ENCODE data around the gene HIVEP2.

HIVEP2 gene

DNA sequence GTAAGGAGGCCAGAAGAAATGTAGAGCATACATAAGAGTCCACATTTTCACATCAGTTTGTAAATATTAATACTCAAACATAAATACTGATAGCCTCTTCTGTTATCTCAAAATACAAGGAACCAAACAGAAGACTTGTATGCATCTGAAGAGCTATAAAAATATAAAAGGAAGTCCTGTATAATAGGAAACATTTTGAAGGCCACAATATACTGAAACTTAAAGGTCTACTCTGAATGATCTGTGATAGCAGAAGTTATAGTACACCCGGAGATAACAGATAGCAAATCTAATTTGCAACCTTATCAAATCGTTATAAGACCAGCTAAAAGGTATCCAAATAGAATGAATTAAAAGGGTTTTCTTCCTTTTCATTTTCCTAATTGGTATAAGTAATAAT, 111.2 kb downstream of the HIVEP2 start:
- H2BK15ac ChIP-seq (replicated peaks; ENCODE audit: low read depth), result no peak overlapping the region
- H4K5ac ChIP-seq (ENCODE audit: low read length), result no peak overlapping the region
- H3K4me3 ChIP-seq (ENCODE audit: low read length), result no peak overlapping the region
- H3K56ac ChIP-seq (ENCODE audit: low read length), result no peak overlapping the region
- H3K4ac ChIP-seq (ENCODE audit: low read depth, low read length), result no peak overlapping the region
- H2AK5ac ChIP-seq (ENCODE audit: low read length), result no peak overlapping the region
- no peak overlapping the region for H3K18ac ChIP-seq (ENCODE audit: low read length)
- H4K8ac ChIP-seq (ENCODE audit: low read depth, low read length), result no peak overlapping the region
- H3K27ac ChIP-seq (ENCODE audit: low read depth, low read length), result no peak overlapping the region
- no peaks in the 10 kb centered on the region for H3K4me1 ChIP-seq (ENCODE audit: control insufficient read depth, low read depth, low read length)
- no peaks in the 10 kb centered on the region for H3K79me2 ChIP-seq (ENCODE audit: control insufficient read depth, insufficient read depth, low read length)
- no peak overlapping the region for H3K9ac ChIP-seq (ENCODE audit: low read length)
- H3K4me2 ChIP-seq (ENCODE audit: low read length), result no peak overlapping the region
- no peak overlapping the region for H3K23ac ChIP-seq (ENCODE audit: low read length)
- no peaks in the 10 kb centered on the region for H3K79me1 ChIP-seq (ENCODE audit: low read length)
- H2BK5ac ChIP-seq (ENCODE audit: low read length), result no peak overlapping the region
- no peak for DNase-seq
- H3K36me3 ChIP-seq (ENCODE audit: control insufficient read depth, insufficient read depth, low read length), result no peaks in the 10 kb centered on the region
- no peak overlapping the region for H2BK120ac ChIP-seq (ENCODE audit: low read depth, low read length)
- H3K27me3 ChIP-seq (ENCODE audit: insufficient read depth, low read length, poor library complexity), result no peaks in the 10 kb centered on the region
- no CpG with 5 or more reads among the region's 2 CpGs for WGBS (ENCODE audit: extremely low coverage, insufficient coverage, low lambda C conversion rate)

- no peak overlapping the region for H2AK5ac ChIP-seq (ENCODE audit: low read length)
- H3K4me3 ChIP-seq (ENCODE audit: low read length), result no peak overlapping the region
- WGBS (ENCODE audit: extremely low coverage, insufficient coverage, low lambda C conversion rate), result no CpG with 5 or more reads among the region's 1 CpG
- DNase-seq, result no peak
- no peak overlapping the region for H2BK120ac ChIP-seq (ENCODE audit: low read depth, low read length)
- no peak overlapping the region for H3K23ac ChIP-seq (ENCODE audit: low read length)
- H2BK15ac ChIP-seq (replicated peaks; ENCODE audit: low read depth), result no peak overlapping the region
- H3K18ac ChIP-seq (ENCODE audit: low read length), result no peak overlapping the region
- H3K56ac ChIP-seq (ENCODE audit: low read length), result no peak overlapping the region
- H3K4me2 ChIP-seq (ENCODE audit: low read length), result no peak overlapping the region
- H3K27ac ChIP-seq (ENCODE audit: low read depth, low read length), result no peak overlapping the region
- no peak overlapping the region for H4K8ac ChIP-seq (ENCODE audit: low read depth, low read length)
- H3K79me1 ChIP-seq (ENCODE audit: low read length), result no peaks in the 10 kb centered on the region
- no peaks in the 10 kb centered on the region for H3K27me3 ChIP-seq (ENCODE audit: insufficient read depth, low read length, poor library complexity)
- H3K4me1 ChIP-seq (ENCODE audit: control insufficient read depth, low read depth, low read length), result no peaks in the 10 kb centered on the region
- H3K36me3 ChIP-seq (ENCODE audit: control insufficient read depth, insufficient read depth, low read length), result no peaks in the 10 kb centered on the region
- no peak overlapping the region for H3K4ac ChIP-seq (ENCODE audit: low read depth, low read length)
- H3K9ac ChIP-seq (ENCODE audit: low read length), result no peak overlapping the region
- H2BK5ac ChIP-seq (ENCODE audit: low read length), result no peak overlapping the region
- H4K5ac ChIP-seq (ENCODE audit: low read length), result no peak overlapping the region
- H3K79me2 ChIP-seq (ENCODE audit: control insufficient read depth, insufficient read depth, low read length), result no peaks in the 10 kb centered on the region
Measured at GRCh38 chr6:142833054-142833453, 111.9 kb downstream of the HIVEP2 start.

- no CpG with 5 or more reads among the region's 6 CpGs for WGBS (ENCODE audit: extremely low coverage, insufficient coverage, low lambda C conversion rate)
- Histone ChIP-seq H3K27me3 (ENCODE audit: insufficient read depth, low read length, poor library complexity) (no peaks in the 10 kb centered on the region), H2AK5ac (ENCODE audit: low read length) (no peak overlapping the region), H4K8ac (ENCODE audit: low read depth, low read length) (no peak overlapping the region), H2BK5ac (ENCODE audit: low read length) (no peak overlapping the region), H2BK120ac (ENCODE audit: low read depth, low read length) (no peak overlapping the region), H3K4me3 (ENCODE audit: low read length) (no peak overlapping the region), H3K79me1 (ENCODE audit: low read length) (no peaks in the 10 kb centered on the region), H4K5ac (ENCODE audit: low read length) (no peak overlapping the region), H3K18ac (ENCODE audit: low read length) (no peak overlapping the region), H2BK15ac (replicated peaks; ENCODE audit: low read depth) (no peak overlapping the region), H3K36me3 (ENCODE audit: control insufficient read depth, insufficient read depth, low read length) (no peaks in the 10 kb centered on the region), H3K4me1 (ENCODE audit: control insufficient read depth, low read depth, low read length) (no peaks in the 10 kb centered on the region), H3K9ac (ENCODE audit: low read length) (no peak overlapping the region), H3K27ac (ENCODE audit: low read depth, low read length) (no peak overlapping the region), H3K4ac (ENCODE audit: low read depth, low read length) (no peak overlapping the region), H3K4me2 (ENCODE audit: low read length) (no peak overlapping the region), H3K56ac (ENCODE audit: low read length) (no peak overlapping the region), H3K23ac (ENCODE audit: low read length) (no peak overlapping the region), H3K79me2 (ENCODE audit: control insufficient read depth, insufficient read depth, low read length) (no peaks in the 10 kb centered on the region)
- DNase-seq, result no peak
Measured at GRCh38 chr6:142830807-142831206, 114.2 kb downstream of the HIVEP2 start.

GRCh38 chr6:142830116-142830710, 114.8 kb downstream of the HIVEP2 start:
- H3K79me1 ChIP-seq (ENCODE audit: low read length), result no peaks in the 10 kb centered on the region
- no peak overlapping the region for H3K56ac ChIP-seq (ENCODE audit: low read length)
- no peaks in the 10 kb centered on the region for H3K79me2 ChIP-seq (ENCODE audit: control insufficient read depth, insufficient read depth, low read length)
- no CpG with 5 or more reads among the region's 5 CpGs for WGBS (ENCODE audit: extremely low coverage, insufficient coverage, low lambda C conversion rate)
- H3K27me3 ChIP-seq (ENCODE audit: insufficient read depth, low read length, poor library complexity), result no peaks in the 10 kb centered on the region
- no peak overlapping the region for H3K4ac ChIP-seq (ENCODE audit: low read depth, low read length)
- H4K8ac ChIP-seq (ENCODE audit: low read depth, low read length), result no peak overlapping the region
- no peak overlapping the region for H4K5ac ChIP-seq (ENCODE audit: low read length)
- H3K18ac ChIP-seq (ENCODE audit: low read length), result no peak overlapping the region
- H2BK5ac ChIP-seq (ENCODE audit: low read length), result no peak overlapping the region
- H3K4me2 ChIP-seq (ENCODE audit: low read length), result no peak overlapping the region
- H3K4me1 ChIP-seq (ENCODE audit: control insufficient read depth, low read depth, low read length), result no peaks in the 10 kb centered on the region
- no peak for DNase-seq
- no peak overlapping the region for H3K27ac ChIP-seq (ENCODE audit: low read depth, low read length)
- H2BK120ac ChIP-seq (ENCODE audit: low read depth, low read length), result no peak overlapping the region
- no peak overlapping the region for H3K4me3 ChIP-seq (ENCODE audit: low read length)
- H3K23ac ChIP-seq (ENCODE audit: low read length), result no peak overlapping the region
- H3K9ac ChIP-seq (ENCODE audit: low read length), result no peak overlapping the region
- no peak overlapping the region for H2BK15ac ChIP-seq (replicated peaks; ENCODE audit: low read depth)
- no peak overlapping the region for H2AK5ac ChIP-seq (ENCODE audit: low read length)
- H3K36me3 ChIP-seq (ENCODE audit: control insufficient read depth, insufficient read depth, low read length), result no peaks in the 10 kb centered on the region

- no peaks in the 10 kb centered on the region for H3K4me1 ChIP-seq (ENCODE audit: control insufficient read depth, low read depth, low read length)
- H3K18ac ChIP-seq (ENCODE audit: low read length), result no peak overlapping the region
- H4K5ac ChIP-seq (ENCODE audit: low read length), result no peak overlapping the region
- H2BK120ac ChIP-seq (ENCODE audit: low read depth, low read length), result no peak overlapping the region
- no peak overlapping the region for H3K4me3 ChIP-seq (ENCODE audit: low read length)
- H2AK5ac ChIP-seq (ENCODE audit: low read length), result no peak overlapping the region
- no peak overlapping the region for H2BK15ac ChIP-seq (replicated peaks; ENCODE audit: low read depth)
- H3K27ac ChIP-seq (ENCODE audit: low read depth, low read length), result no peak overlapping the region
- H2BK5ac ChIP-seq (ENCODE audit: low read length), result no peak overlapping the region
- no peak overlapping the region for H3K56ac ChIP-seq (ENCODE audit: low read length)
- no peaks in the 10 kb centered on the region for H3K79me2 ChIP-seq (ENCODE audit: control insufficient read depth, insufficient read depth, low read length)
- H3K27me3 ChIP-seq (ENCODE audit: insufficient read depth, low read length, poor library complexity), result no peaks in the 10 kb centered on the region
- no CpG with 5 or more reads among the region's 1 CpG for WGBS (ENCODE audit: extremely low coverage, insufficient coverage, low lambda C conversion rate)
- H3K36me3 ChIP-seq (ENCODE audit: control insufficient read depth, insufficient read depth, low read length), result no peaks in the 10 kb centered on the region
- no peak for DNase-seq
- H3K23ac ChIP-seq (ENCODE audit: low read length), result no peak overlapping the region
- H4K8ac ChIP-seq (ENCODE audit: low read depth, low read length), result no peak overlapping the region
- no peak overlapping the region for H3K4ac ChIP-seq (ENCODE audit: low read depth, low read length)
- H3K79me1 ChIP-seq (ENCODE audit: low read length), result no peaks in the 10 kb centered on the region
- H3K4me2 ChIP-seq (ENCODE audit: low read length), result no peak overlapping the region
- no peak overlapping the region for H3K9ac ChIP-seq (ENCODE audit: low read length)
Measured at GRCh38 chr6:142829556-142829955, 115.4 kb downstream of the HIVEP2 start.

DNA sequence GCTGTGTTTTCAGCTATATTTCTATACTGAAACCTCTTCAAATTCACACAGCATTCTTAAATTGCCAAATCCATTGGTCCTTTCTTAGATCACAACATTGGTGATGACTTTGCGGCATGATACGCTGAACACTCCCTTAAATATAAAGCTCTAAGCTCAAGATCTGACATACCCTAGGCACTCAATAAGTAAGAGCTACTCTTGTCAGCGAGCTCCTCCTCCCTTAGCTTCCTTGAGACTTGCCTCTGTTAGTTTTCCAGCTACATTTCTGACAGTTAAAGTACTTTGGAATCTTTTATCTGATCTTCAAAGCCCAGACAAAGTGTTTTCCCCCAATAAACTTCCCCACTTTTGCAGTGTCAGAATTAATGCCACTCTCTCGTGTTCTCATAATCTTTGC, 117.0 kb downstream of the HIVEP2 start:
- DNase-seq, result no peak
- H2BK15ac ChIP-seq (replicated peaks; ENCODE audit: low read depth), result no peak overlapping the region
- no CpG with 5 or more reads among the region's 4 CpGs for WGBS (ENCODE audit: extremely low coverage, insufficient coverage, low lambda C conversion rate)
- no peak overlapping the region for H4K5ac ChIP-seq (ENCODE audit: low read length)
- H3K4ac ChIP-seq (ENCODE audit: low read depth, low read length), result no peak overlapping the region
- no peak overlapping the region for H3K9ac ChIP-seq (ENCODE audit: low read length)
- H3K56ac ChIP-seq (ENCODE audit: low read length), result no peak overlapping the region
- H4K8ac ChIP-seq (ENCODE audit: low read depth, low read length), result no peak overlapping the region
- H3K23ac ChIP-seq (ENCODE audit: low read length), result no peak overlapping the region
- H3K18ac ChIP-seq (ENCODE audit: low read length), result no peak overlapping the region
- H3K27ac ChIP-seq (ENCODE audit: low read depth, low read length), result no peak overlapping the region
- H2BK5ac ChIP-seq (ENCODE audit: low read length), result no peak overlapping the region
- no peak overlapping the region for H2AK5ac ChIP-seq (ENCODE audit: low read length)
- no peaks in the 10 kb centered on the region for H3K79me1 ChIP-seq (ENCODE audit: low read length)
- H3K27me3 ChIP-seq (ENCODE audit: insufficient read depth, low read length, poor library complexity), result no peaks in the 10 kb centered on the region
- no peaks in the 10 kb centered on the region for H3K79me2 ChIP-seq (ENCODE audit: control insufficient read depth, insufficient read depth, low read length)
- H2BK120ac ChIP-seq (ENCODE audit: low read depth, low read length), result no peak overlapping the region
- no peak overlapping the region for H3K4me2 ChIP-seq (ENCODE audit: low read length)
- no peak overlapping the region for H3K4me3 ChIP-seq (ENCODE audit: low read length)
- no peaks in the 10 kb centered on the region for H3K36me3 ChIP-seq (ENCODE audit: control insufficient read depth, insufficient read depth, low read length)
- H3K4me1 ChIP-seq (ENCODE audit: control insufficient read depth, low read depth, low read length), result peaks cover 1% of the 10 kb centered on the region
